WTC11 (cell line): Measurements from ENCODE around the gene MSLN. TPM values are rescaled to one million over a fixed set of nuclear protein-coding genes. Genes with fewer than 3 reads are reported as not detected.

Experiments
- ATAC-seq: fragments of 200-7000 bp; cut with Tn5 transposase; 2 replicates; pipeline ENCODE4 v1.10.0; 2021; ENCODE audit warnings: mild to moderate bottlenecking, moderate library complexity
- CTCF ChIA-PET: fragments of 300-600 bp; sonication (Branson Sonifier 250); formaldehyde crosslinking; loops from one replicate; lab custom pipeline; 2021; ENCODE audit warnings: antibody characterized with exemption; lab: Charles Lee
- POLR2A ChIA-PET: fragments of 350-600 bp; sonication (Branson Sonifier 250); formaldehyde crosslinking; loops from one replicate; lab custom pipeline; 2021; ENCODE audit warnings: antibody characterized with exemption; lab: Charles Lee
- DNase-seq: peaks from one replicate; pipeline ENCODE4 v3.0.0; 2021; ENCODE audit warnings: low spot score
- H3K27ac Mint-ChIP-seq: 2 replicates; pipeline ENCODE4 v1.8.0; 2021; ENCODE audit warnings: mixed read lengths
- H3K27me3 Mint-ChIP-seq: 2 replicates; pipeline ENCODE4 v1.8.0; 2021; ENCODE audit warnings: low read depth, mild to moderate bottlenecking, moderate library complexity, mixed read lengths
- H3K36me3 Mint-ChIP-seq: 2 replicates; pipeline ENCODE4 v1.8.0; 2021; ENCODE audit warnings: mixed read lengths
- H3K4me1 Mint-ChIP-seq: 2 replicates; pipeline ENCODE4 v1.8.0; 2022; ENCODE audit warnings: mixed read lengths
- H3K4me3 Mint-ChIP-seq: 2 replicates; pipeline ENCODE4 v1.8.0; 2021; ENCODE audit warnings: mild to moderate bottlenecking, moderate library complexity, mixed read lengths
- H3K9me3 Mint-ChIP-seq: 2 replicates; pipeline ENCODE4 v1.8.0; 2021; ENCODE audit warnings: mixed read lengths
- AFF4 ChIP-seq: sonication (generic); formaldehyde crosslinking; IDR thresholded peaks from 2 replicates; pipeline ENCODE4 v1.8.1; 2023; ENCODE audit warnings: mild to moderate bottlenecking, missing genetic modification reagents, borderline replicate concordance
- ESRRA ChIP-seq: sonication (generic); formaldehyde crosslinking; IDR thresholded peaks from 2 replicates; pipeline ENCODE4 v1.8.1; 2022; ENCODE audit warnings: mild to moderate bottlenecking, missing genetic modification reagents, borderline replicate concordance
- FOXP1 ChIP-seq: sonication (generic); formaldehyde crosslinking; IDR thresholded peaks from 2 replicates; pipeline ENCODE4 v1.8.0; 2022; ENCODE audit warnings: missing genetic modification reagents, mild to moderate bottlenecking, moderate library complexity, borderline replicate concordance
- GRHL2 ChIP-seq: fragments of 250-450 bp; sonication (Bioruptor Pico); IDR thresholded peaks from 2 replicates; pipeline ENCODE4 v1.8.0; 2022; ENCODE audit warnings: mild to moderate bottlenecking, moderate library complexity; ENCODE audit not compliant: insufficient replicate concordance, severe bottlenecking
- MAX ChIP-seq: sonication (generic); formaldehyde crosslinking; IDR thresholded peaks from 2 replicates; pipeline ENCODE4 v1.8.0; 2022; ENCODE audit warnings: mild to moderate bottlenecking, missing genetic modification reagents
- NR2C2 ChIP-seq: sonication (generic); formaldehyde crosslinking; IDR thresholded peaks from 2 replicates; pipeline ENCODE4 v1.8.0; 2022; ENCODE audit warnings: mild to moderate bottlenecking, missing genetic modification reagents
- PRRX2 ChIP-seq: fragments of 250-450 bp; sonication (Bioruptor Pico); IDR thresholded peaks from 2 replicates; pipeline ENCODE4 v1.8.0; 2021; ENCODE audit warnings: mild to moderate bottlenecking
- SMAD4 ChIP-seq: sonication (generic); formaldehyde crosslinking; IDR thresholded peaks from 2 replicates; pipeline ENCODE4 v1.8.0; 2022; ENCODE audit warnings: mild to moderate bottlenecking, missing genetic modification reagents
- SOX15 ChIP-seq: fragments of 250-450 bp; sonication (Bioruptor Pico); IDR thresholded peaks from 2 replicates; pipeline ENCODE4 v1.9.0; 2021; ENCODE audit warnings: mild to moderate bottlenecking
- TEAD1 ChIP-seq: sonication (generic); formaldehyde crosslinking; IDR thresholded peaks from 2 replicates; pipeline ENCODE4 v1.8.0; 2022; ENCODE audit warnings: mild to moderate bottlenecking, missing genetic modification reagents
- USF1 ChIP-seq: sonication (generic); formaldehyde crosslinking; IDR thresholded peaks from 2 replicates; pipeline ENCODE4 v1.8.0; 2022; ENCODE audit warnings: mild to moderate bottlenecking, missing genetic modification reagents
- USF2 ChIP-seq: sonication (generic); formaldehyde crosslinking; IDR thresholded peaks from 2 replicates; pipeline ENCODE4 v1.8.1; 2023; ENCODE audit warnings: mild to moderate bottlenecking, missing genetic modification reagents, moderate library complexity
- ZNF138 ChIP-seq: sonication (generic); formaldehyde crosslinking; conservative IDR thresholded peaks from 2 replicates; pipeline ENCODE4 v1.8.1; 2022; ENCODE audit warnings: mild to moderate bottlenecking, moderate library complexity, missing genetic modification reagents
- ZNF232 ChIP-seq: sonication (generic); formaldehyde crosslinking; IDR thresholded peaks from 2 replicates; pipeline ENCODE4 v1.8.0; 2022; ENCODE audit warnings: mild to moderate bottlenecking, missing genetic modification reagents
- ZNF416 ChIP-seq: fragments of 250-450 bp; sonication (Bioruptor Pico); IDR thresholded peaks from 2 replicates; pipeline ENCODE4 v1.9.0; 2021; ENCODE audit warnings: mild to moderate bottlenecking, inconsistent platforms
- total RNA-seq: library from RNA; stranded (reverse); gene quantifications from 3 replicates; pipeline ENCODE4 v1.2.3, GENCODE V29; 2021
- TF ChIP-seq, protein P1 (sequence below): sonication (generic); formaldehyde crosslinking; IDR thresholded peaks from 2 replicates; pipeline ENCODE4 v1.8.0; 2023; ENCODE audit warnings: mild to moderate bottlenecking, missing genetic modification reagents
- TF ChIP-seq, protein P2 (sequence below): sonication (generic); formaldehyde crosslinking; IDR thresholded peaks from 2 replicates; pipeline ENCODE4 v1.8.1; 2022; ENCODE audit warnings: missing genetic modification reagents, borderline replicate concordance
- TF ChIP-seq, protein P3 (sequence below): sonication (generic); formaldehyde crosslinking; IDR thresholded peaks from 2 replicates; pipeline ENCODE4 v1.8.1; 2023; ENCODE audit warnings: mild to moderate bottlenecking, missing genetic modification reagents

MSLN gene
- total RNA-seq, 1 experiment from 2014 or later = 0.20 TPM

GRCh38 chr16:807347-808084, 47.0 kb downstream of the MSLN start (continued):
- TF ChIP-seq USF1 (CRISPR knock-in tag) = no peak
- TF ChIP-seq GRHL2 (CRISPR knock-in tag) = no peak
- TF ChIP-seq ZNF232 (CRISPR knock-in tag) = no peak
- TF ChIP-seq, protein P1, sequence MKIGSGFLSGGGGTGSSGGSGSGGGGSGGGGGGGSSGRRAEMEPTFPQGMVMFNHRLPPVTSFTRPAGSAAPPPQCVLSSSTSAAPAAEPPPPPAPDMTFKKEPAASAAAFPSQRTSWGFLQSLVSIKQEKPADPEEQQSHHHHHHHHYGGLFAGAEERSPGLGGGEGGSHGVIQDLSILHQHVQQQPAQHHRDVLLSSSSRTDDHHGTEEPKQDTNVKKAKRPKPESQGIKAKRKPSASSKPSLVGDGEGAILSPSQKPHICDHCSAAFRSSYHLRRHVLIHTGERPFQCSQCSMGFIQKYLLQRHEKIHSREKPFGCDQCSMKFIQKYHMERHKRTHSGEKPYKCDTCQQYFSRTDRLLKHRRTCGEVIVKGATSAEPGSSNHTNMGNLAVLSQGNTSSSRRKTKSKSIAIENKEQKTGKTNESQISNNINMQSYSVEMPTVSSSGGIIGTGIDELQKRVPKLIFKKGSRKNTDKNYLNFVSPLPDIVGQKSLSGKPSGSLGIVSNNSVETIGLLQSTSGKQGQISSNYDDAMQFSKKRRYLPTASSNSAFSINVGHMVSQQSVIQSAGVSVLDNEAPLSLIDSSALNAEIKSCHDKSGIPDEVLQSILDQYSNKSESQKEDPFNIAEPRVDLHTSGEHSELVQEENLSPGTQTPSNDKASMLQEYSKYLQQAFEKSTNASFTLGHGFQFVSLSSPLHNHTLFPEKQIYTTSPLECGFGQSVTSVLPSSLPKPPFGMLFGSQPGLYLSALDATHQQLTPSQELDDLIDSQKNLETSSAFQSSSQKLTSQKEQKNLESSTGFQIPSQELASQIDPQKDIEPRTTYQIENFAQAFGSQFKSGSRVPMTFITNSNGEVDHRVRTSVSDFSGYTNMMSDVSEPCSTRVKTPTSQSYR (CRISPR knock-in tag) = no peak
- TF ChIP-seq ZNF416 = no peak
- TF ChIP-seq SMAD4 = no peak
- 0 out of 2 replicates have a peak, but pooled peaks have one; percentile 29 for TF ChIP-seq ESRRA (CRISPR knock-in tag)
- TF ChIP-seq SOX15 (CRISPR knock-in tag) = no peak
- TF ChIP-seq FOXP1 (CRISPR knock-in tag) = peak; percentile 76; the same call in 1 of the 2 replicates
- TF ChIP-seq NR2C2 (CRISPR knock-in tag) = peak; percentile 86
- TF ChIP-seq PRRX2 = no peak

GRCh38 chr16:808085-808386, 47.5 kb downstream of the MSLN start:
- peak overlapping the region; percentile 98 for H3K27ac Mint-ChIP-seq

DNA sequence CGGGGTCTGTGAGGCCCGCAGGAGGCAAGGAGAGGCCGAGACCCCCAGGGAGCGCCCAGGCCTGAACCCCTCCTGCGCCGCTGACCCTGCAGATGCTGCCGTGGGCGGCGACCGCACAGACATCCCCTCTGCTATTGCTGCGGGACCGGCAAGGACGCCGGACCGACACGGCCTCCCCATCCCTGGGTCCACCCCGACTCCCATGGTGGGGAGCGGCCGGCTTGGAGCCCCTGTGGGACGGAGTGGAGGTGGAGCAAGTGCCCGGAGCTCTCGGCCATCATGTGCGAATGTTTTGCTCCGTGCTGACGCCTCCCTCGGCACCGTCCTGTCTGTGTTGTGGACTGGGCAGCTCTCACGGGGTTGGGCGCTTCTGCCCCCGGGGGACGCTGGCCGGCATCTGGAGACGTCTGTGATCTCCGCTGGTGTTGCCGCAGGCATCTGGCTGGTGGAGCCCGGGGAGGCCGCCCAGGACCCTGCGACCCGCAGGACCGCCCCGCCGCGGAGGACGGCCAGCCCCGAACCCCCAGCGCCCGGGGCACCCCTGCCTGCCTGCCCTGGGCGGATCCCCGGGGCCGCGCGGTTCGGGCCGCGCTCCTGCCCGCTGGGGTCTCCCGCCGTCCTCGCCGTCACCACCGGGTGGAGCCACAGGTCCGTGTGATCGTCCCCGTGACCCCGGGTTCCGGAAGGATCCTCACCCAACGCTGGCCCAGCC, 52.8 kb downstream of the MSLN start:
- Mint-ChIP-seq H3K4me1 (peaks cover 8% of the 10 kb centered on the region), H3K27me3 (peaks cover 13% of the 10 kb centered on the region), H3K9me3 (peaks cover 3% of the 10 kb centered on the region), H3K27ac (no peak overlapping the region), H3K4me3 (peak overlapping the region; percentile 54), H3K36me3 (no peaks in the 10 kb centered on the region)
- ChIA-PET POLR2A (no interaction called here), CTCF (interaction anchor here (0.7 to 4.3 kb wide), 6 partner anchors 65 to 290 kb away, joined by 3 to 33 read pairs (median 4); no protein-coding TSS in a partner anchor)
- DNase-seq = peak; percentile 80
- ATAC-seq = peak; percentile 91
- TF ChIP-seq, protein P2, sequence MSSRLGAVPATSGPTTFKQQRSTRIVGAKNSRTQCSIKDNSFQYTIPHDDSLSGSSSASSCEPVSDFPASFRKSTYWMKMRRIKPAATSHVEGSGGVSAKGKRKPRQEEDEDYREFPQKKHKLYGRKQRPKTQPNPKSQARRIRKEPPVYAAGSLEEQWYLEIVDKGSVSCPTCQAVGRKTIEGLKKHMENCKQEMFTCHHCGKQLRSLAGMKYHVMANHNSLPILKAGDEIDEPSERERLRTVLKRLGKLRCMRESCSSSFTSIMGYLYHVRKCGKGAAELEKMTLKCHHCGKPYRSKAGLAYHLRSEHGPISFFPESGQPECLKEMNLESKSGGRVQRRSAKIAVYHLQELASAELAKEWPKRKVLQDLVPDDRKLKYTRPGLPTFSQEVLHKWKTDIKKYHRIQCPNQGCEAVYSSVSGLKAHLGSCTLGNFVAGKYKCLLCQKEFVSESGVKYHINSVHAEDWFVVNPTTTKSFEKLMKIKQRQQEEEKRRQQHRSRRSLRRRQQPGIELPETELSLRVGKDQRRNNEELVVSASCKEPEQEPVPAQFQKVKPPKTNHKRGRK (CRISPR knock-in tag) = no peak
- TF ChIP-seq, protein P3, sequence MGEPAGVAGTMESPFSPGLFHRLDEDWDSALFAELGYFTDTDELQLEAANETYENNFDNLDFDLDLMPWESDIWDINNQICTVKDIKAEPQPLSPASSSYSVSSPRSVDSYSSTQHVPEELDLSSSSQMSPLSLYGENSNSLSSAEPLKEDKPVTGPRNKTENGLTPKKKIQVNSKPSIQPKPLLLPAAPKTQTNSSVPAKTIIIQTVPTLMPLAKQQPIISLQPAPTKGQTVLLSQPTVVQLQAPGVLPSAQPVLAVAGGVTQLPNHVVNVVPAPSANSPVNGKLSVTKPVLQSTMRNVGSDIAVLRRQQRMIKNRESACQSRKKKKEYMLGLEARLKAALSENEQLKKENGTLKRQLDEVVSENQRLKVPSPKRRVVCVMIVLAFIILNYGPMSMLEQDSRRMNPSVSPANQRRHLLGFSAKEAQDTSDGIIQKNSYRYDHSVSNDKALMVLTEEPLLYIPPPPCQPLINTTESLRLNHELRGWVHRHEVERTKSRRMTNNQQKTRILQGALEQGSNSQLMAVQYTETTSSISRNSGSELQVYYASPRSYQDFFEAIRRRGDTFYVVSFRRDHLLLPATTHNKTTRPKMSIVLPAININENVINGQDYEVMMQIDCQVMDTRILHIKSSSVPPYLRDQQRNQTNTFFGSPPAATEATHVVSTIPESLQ (CRISPR knock-in tag) = no peak
- 0 out of 2 replicates have a peak, but pooled peaks have one; percentile 41 for TF ChIP-seq TEAD1 (CRISPR knock-in tag)
- TF ChIP-seq FOXP1 (CRISPR knock-in tag) = peak; percentile 78; the same call in 1 of the 2 replicates
- TF ChIP-seq USF2 (CRISPR knock-in tag) = 0 out of 2 replicates have a peak, but pooled peaks have one; percentile 21
- TF ChIP-seq AFF4 (CRISPR knock-in tag) = no peak

More at GRCh38 chr16:808085-808386, 47.5 kb downstream of the MSLN start:
- peaks cover 34% of the 10 kb centered on the region for H3K27me3 Mint-ChIP-seq
- TF ChIP-seq ZNF138 (CRISPR knock-in tag) (no peak), MAX (CRISPR knock-in tag) (peak; percentile 71; the same call in 1 of the 2 replicates)
- no peak for ATAC-seq
- peaks cover 9% of the 10 kb centered on the region for H3K4me1 Mint-ChIP-seq
- ChIA-PET POLR2A (no interaction called here), CTCF (interaction anchor here (0.9 to 1.3 kb wide), 2 partner anchors 13 to 122 kb away, joined by 3 to 4 read pairs; no protein-coding TSS in a partner anchor)
- H3K4me3 Mint-ChIP-seq = peak overlapping the region; percentile 99
- peaks cover 2% of the 10 kb centered on the region; the same call in 1 of the 2 replicates for H3K36me3 Mint-ChIP-seq
- no peak for DNase-seq
- peaks cover 3% of the 10 kb centered on the region for H3K9me3 Mint-ChIP-seq
